GM10266 (cell line): ENCODE measurements around the gene ZNF547.

Experiments
- DNase-seq: peaks from one replicate; pipeline ENCODE4 v3.0.0; 2012; ENCODE audit errors: extremely low spot score
- CTCF ChIP-seq: IDR thresholded peaks from 2 replicates; pipeline ENCODE4 v1.5.1; 2012; ENCODE audit warnings: mild to moderate bottlenecking, low read depth; ENCODE audit not compliant: control insufficient read depth, insufficient read depth; ENCODE audit errors: missing control alignments

Gene ZNF547

GRCh38 chr19:57419439-57419838, 56.1 kb downstream of the ZNF547 start:
- no peak for DNase-seq
- no peak for TF ChIP-seq CTCF

- DNase-seq, result no peak
- TF ChIP-seq CTCF, result no peak
These were observed 57.7 kb downstream of the ZNF547 start for GRCh38 chr19:57421037-57421436.
